HCT116 (cell line): ENCODE measurements around the gene SYNE1. TPM values are rescaled to one million over a fixed set of nuclear protein-coding genes. Genes with fewer than 3 reads are reported as not detected.

Source experiments
- ATAC-seq: fragments of 200-7000 bp; cut with Tn5 transposase; 2 replicates; pipeline ENCODE4 v1.9.1; 2020; ENCODE audit warnings: mild to moderate bottlenecking, moderate library complexity
- BruUV-seq: library from RNA; stranded (reverse); fragments of 400-500 nt; replicated peaks from 2 replicates; lab custom pipeline; 2021; lab: Mats Ljungman, UMichigan
- CTCF ChIA-PET: fragments of 300-600 bp; sonication (Branson Sonifier 250); formaldehyde crosslinking; loops from one replicate; lab custom pipeline; 2021; ENCODE audit warnings: antibody characterized with exemption; lab: Charles Lee
- POLR2A ChIA-PET: fragments of 300-600, 350-600 bp; sonication (Branson Sonifier 250); formaldehyde crosslinking; loops from one replicate; lab custom pipeline; 2021; ENCODE audit warnings: antibody characterized with exemption; lab: Charles Lee
- RAD21 ChIA-PET, 2 experiments: fragments of 300-600 bp; sonication (Branson Sonifier 250); formaldehyde crosslinking; loops; one replicate each; lab custom pipeline; 2023; ENCODE audit warnings: low total read pairs in 2 of 2; ENCODE audit not compliant: uncharacterized antibody in 2 of 2, unreplicated experiment in 2 of 2, low non-redundant PET in 1 of 2; lab: Charles Lee
- DNase-seq: peaks from one replicate; pipeline ENCODE4 v3.0.0-alpha.2; 2010; ENCODE audit warnings: low read depth, low spot score
- H2AFZ ChIP-seq: fragments of 200-600 bp; shearing (Covaris generic), sonication (generic); 2 replicates; pipeline ENCODE4 v1.6.1; 2017; ENCODE audit warnings: low read depth, mixed run types, mixed read lengths, antibody characterized with exemption, low read length; ENCODE audit not compliant: poor library complexity, severe bottlenecking
- H3K27ac ChIP-seq: 2 replicates; pipeline ENCODE4 v1.5.1; 2012; ENCODE audit warnings: low read depth, low read length
- H3K27me3 ChIP-seq: fragments of 200-600 bp; sonication (generic); 2 replicates; pipeline ENCODE4 v1.6.1; 2016; ENCODE audit warnings: mixed run types, low read length, mixed read lengths; ENCODE audit not compliant: insufficient read depth
- H3K36me3 ChIP-seq, 2 experiments: fragments of 200-500 bp in 1 of 2; fragments of 200-600 bp in 1 of 2; sonication (Bioruptor generic) in 1 of 2; sonication (generic) in 1 of 2; 2 replicates each; pipeline versions ENCODE4 v1.5.1 to v1.6.1; 2014 to 2016; ENCODE audit warnings: low read length in 2 of 2, inconsistent platforms in 1 of 2, mixed read lengths in 1 of 2, mixed run types in 1 of 2; ENCODE audit not compliant: insufficient read depth in 2 of 2, control insufficient read depth in 1 of 2
- H3K4me1 ChIP-seq, 2 experiments: fragments of 200-600 bp in 1 of 2; sonication (generic) in 1 of 2; 2 replicates each; pipeline versions ENCODE4 v1.5.1 to v1.6.1; 2012 to 2017; ENCODE audit warnings: low read length in 2 of 2, inconsistent platforms in 1 of 2, mild to moderate bottlenecking in 1 of 2, mixed read lengths in 1 of 2, mixed run types in 1 of 2, moderate library complexity in 1 of 2; ENCODE audit not compliant: insufficient read depth in 2 of 2, control insufficient read depth in 1 of 2
- H3K4me2 ChIP-seq: fragments of 200-600 bp; sonication (generic); 2 replicates; pipeline ENCODE4 v1.6.1; 2017; ENCODE audit warnings: mixed run types, low read length, mixed read lengths
- H3K4me3 ChIP-seq, 2 experiments: fragments of 200-600 bp in 1 of 2; sonication (generic) in 1 of 2; replicated peaks in 1 of 2; 2 replicates each; pipeline ENCODE4 v1.5.1; 2011 to 2016; ENCODE audit warnings: low read length in 2 of 2, control low read depth in 1 of 2, low read depth in 1 of 2, mild to moderate bottlenecking in 1 of 2, mixed read lengths in 1 of 2, mixed run types in 1 of 2
- H3K79me2 ChIP-seq: fragments of 200-600 bp; sonication (generic); 2 replicates; pipeline ENCODE4 v1.6.1; 2017; ENCODE audit warnings: mild to moderate bottlenecking, mixed run types, low read length, moderate library complexity, mixed read lengths; ENCODE audit not compliant: insufficient read depth
- H3K9ac ChIP-seq: fragments of 200-600 bp; sonication (generic); 2 replicates; pipeline ENCODE4 v1.6.1; 2016; ENCODE audit warnings: low read length, mixed read lengths
- H3K9me2 ChIP-seq: fragments of 200-600 bp; sonication (generic), shearing (Covaris generic); 2 replicates; pipeline ENCODE4 v1.6.1; 2017; ENCODE audit warnings: mixed run types, mild to moderate bottlenecking, moderate library complexity; ENCODE audit not compliant: insufficient read depth
- H3K9me3 ChIP-seq, 2 experiments: fragments of 200-500 bp in 1 of 2; fragments of 200-600 bp in 1 of 2; sonication (Bioruptor generic) in 1 of 2; sonication (generic) in 1 of 2; 2 replicates each; pipeline ENCODE4 v1.6.1; 2014 to 2017; ENCODE audit warnings: low read length in 2 of 2, mixed read lengths in 2 of 2, inconsistent platforms in 1 of 2, low read depth in 1 of 2, mild to moderate bottlenecking in 1 of 2, mixed run types in 1 of 2, moderate library complexity in 1 of 2; ENCODE audit not compliant: control insufficient read depth in 1 of 2, insufficient read depth in 1 of 2
- H4K20me1 ChIP-seq: fragments of 200-600 bp; sonication (generic), shearing (Covaris generic); 2 replicates; pipeline ENCODE4 v1.6.1; 2017; ENCODE audit warnings: mixed run types, mild to moderate bottlenecking, moderate library complexity; ENCODE audit not compliant: insufficient read depth
- CBX3 ChIP-seq: IDR thresholded peaks from 2 replicates; pipeline ENCODE4 v1.6.1; 2012; ENCODE audit warnings: low read depth
- EGR1 ChIP-seq: IDR thresholded peaks from 2 replicates; pipeline ENCODE4 v1.6.1; 2012; ENCODE audit warnings: low read depth
- ELF1 ChIP-seq: IDR thresholded peaks from 2 replicates; pipeline ENCODE4 v1.6.1; 2012; ENCODE audit warnings: low read depth, borderline replicate concordance
- EZH2 ChIP-seq: fragments of 200-600 bp; sonication (generic); IDR thresholded peaks from 2 replicates; pipeline ENCODE4 v1.6.1; 2017; ENCODE audit warnings: antibody characterized with exemption, mixed run types
- EZH2phosphoT487 ChIP-seq: fragments of 200-600 bp; IDR thresholded peaks from 2 replicates; pipeline ENCODE4 v1.6.1; 2018; ENCODE audit warnings: antibody characterized with exemption, borderline replicate concordance
- FOSL1 ChIP-seq: IDR thresholded peaks from 2 replicates; pipeline ENCODE4 v1.6.1; 2012; ENCODE audit warnings: low read depth
- JUND ChIP-seq: IDR thresholded peaks from 2 replicates; pipeline ENCODE4 v1.6.1; 2012
- MAX ChIP-seq: IDR thresholded peaks from 2 replicates; pipeline ENCODE4 v1.6.1; 2012
- POLR2A ChIP-seq: IDR thresholded peaks from 2 replicates; pipeline ENCODE4 v1.7.0; 2011; ENCODE audit warnings: borderline replicate concordance; ENCODE audit not compliant: insufficient read depth, insufficient read length; ENCODE audit errors: extremely low read depth
- POLR2AphosphoS5 ChIP-seq: IDR thresholded peaks from 2 replicates; pipeline ENCODE4 v1.6.1; 2011; ENCODE audit warnings: mild to moderate bottlenecking, low read depth, low read length, moderate library complexity
- RAD21 ChIP-seq: IDR thresholded peaks from 2 replicates; pipeline ENCODE4 v1.6.1; 2012; ENCODE audit warnings: low read depth, mild to moderate bottlenecking
- REST ChIP-seq: IDR thresholded peaks from 2 replicates; pipeline ENCODE4 v1.6.1; 2012; ENCODE audit warnings: low read depth
- SRF ChIP-seq: IDR thresholded peaks from 2 replicates; pipeline ENCODE4 v1.6.1; 2012; ENCODE audit warnings: low read depth
- TCF7L2 ChIP-seq: IDR thresholded peaks from 2 replicates; pipeline ENCODE4 v1.7.0; 2011; ENCODE audit warnings: borderline replicate concordance, inconsistent platforms; ENCODE audit not compliant: insufficient read depth, insufficient read length; ENCODE audit errors: extremely low read depth
- YY1 ChIP-seq: IDR thresholded peaks from 2 replicates; pipeline ENCODE4 v1.6.1; 2011; ENCODE audit warnings: low read length, low read depth, moderate library complexity, mild to moderate bottlenecking; ENCODE audit not compliant: insufficient replicate concordance; ENCODE audit errors: extremely low read depth
- ZBTB33 ChIP-seq: IDR thresholded peaks from 2 replicates; pipeline ENCODE4 v1.6.1; 2011; ENCODE audit warnings: mild to moderate bottlenecking, low read length, moderate library complexity; ENCODE audit not compliant: insufficient replicate concordance; ENCODE audit errors: extremely low read depth
- ZFX ChIP-seq: fragments of 450-650 bp; IDR thresholded peaks from 2 replicates; pipeline ENCODE4 v1.6.1; 2017
- ZNF274 ChIP-seq: fragments of 200-500 bp; sonication (Bioruptor generic); IDR thresholded peaks from 2 replicates; pipeline ENCODE4 v1.6.1; 2014; ENCODE audit warnings: mild to moderate bottlenecking, low read depth, low read length, inconsistent platforms
- intact Hi-C: fragments of 100-400 bp; cut with micrococcal nuclease; formaldehyde crosslinking; loops from 2 replicates; pipeline ENCODE4 v1.10.0; 2022
- total RNA-seq: library from RNA; stranded (reverse); gene quantifications from one replicate; pipeline ENCODE4 v1.2.1, GENCODE V29; 2021; ENCODE audit not compliant: unreplicated experiment
- TF ChIP-seq, protein P1 (sequence below): IDR thresholded peaks from 2 replicates; pipeline ENCODE4 v1.6.1; 2012

Gene SYNE1
- total RNA-seq, 1 experiment from 2014 or later: 5.4 TPM

- no TSS peak for BruUV-seq
- no peak overlapping the region for H2AFZ ChIP-seq
- H3K9ac ChIP-seq: no peak overlapping the region
- no peaks in the 10 kb centered on the region for H3K9me3 ChIP-seq
- H3K79me2 ChIP-seq: no peaks in the 10 kb centered on the region
- no peak for ATAC-seq
- RAD21 ChIA-PET: no interaction called here
- CTCF ChIA-PET: no interaction called here
- no peaks in the 10 kb centered on the region for H4K20me1 ChIP-seq
- POLR2A ChIA-PET: no interaction called here
- H3K4me3 ChIP-seq: no peak overlapping the region
- no peak overlapping the region for H3K27ac ChIP-seq
- TF ChIP-seq EZH2 (no peak), REST (no peak), TCF7L2 (no peak), RAD21 (no peak), JUND (no peak), POLR2AphosphoS5 (no peak), MAX (no peak), ZFX (no peak), POLR2A (no peak), EGR1 (no peak), EZH2phosphoT487 (no peak), ZNF274 (no peak), YY1 (no peak), ELF1 (no peak), FOSL1 (no peak), CBX3 (no peak), SRF (no peak), ZBTB33 (no peak)
- TF ChIP-seq, protein P1, sequence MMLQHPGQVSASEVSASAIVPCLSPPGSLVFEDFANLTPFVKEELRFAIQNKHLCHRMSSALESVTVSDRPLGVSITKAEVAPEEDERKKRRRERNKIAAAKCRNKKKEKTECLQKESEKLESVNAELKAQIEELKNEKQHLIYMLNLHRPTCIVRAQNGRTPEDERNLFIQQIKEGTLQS: no peak
- no peaks in the 10 kb centered on the region for H3K36me3 ChIP-seq
- intact Hi-C loops: no loop called here
- H3K4me1 ChIP-seq: peaks cover 0 to 6% of the 10 kb centered on the region in 2 experiments; a peak in 1 of 4 replicates
- H3K9me2 ChIP-seq: no peaks in the 10 kb centered on the region
- H3K27me3 ChIP-seq: no peaks in the 10 kb centered on the region
- no peak for DNase-seq
- no peak overlapping the region for H3K4me2 ChIP-seq
These were observed 164.8 kb downstream of the SYNE1 start for GRCh38 chr6:152472325-152472724.
